ENCODE data around the gene RNU1-2. TPM values are rescaled to one million over a fixed set of nuclear protein-coding genes. Genes with fewer than 3 reads are reported as not detected.
"Not testable (repeated sequence)": the region's sequence is repeated elsewhere in the genome, so short reads cannot be mapped to it uniquely, and the experiment has no call there.

The RNU1-2 gene
- total RNA-seq, 4 donors from 2014 or later: under 0.01 TPM; not detected in 1

GRCh38 chr1:16905110-16905867, 9.5 kb downstream of the RNU1-2 start:
- peaks cover 0 to 17% (median 0%) of the 10 kb centered on the region in 3 donors for H3K9me3 ChIP-seq
- no peaks in the 10 kb centered on the region for H3K27me3 ChIP-seq
- peak overlapping the region; percentile 92 to 95 (median 93) for H3K27ac ChIP-seq
- H3K36me3 ChIP-seq: no peaks in the 10 kb centered on the region
- H3K4me1 ChIP-seq: peaks cover 0 to 29% (median 5%) of the 10 kb centered on the region in 3 donors
- peak; percentile 96 for TF ChIP-seq POLR2A (IDR thresholded peaks at IDR 0.05)
- peak; percentile 100 for TF ChIP-seq POLR2AphosphoS5 (IDR thresholded peaks at IDR 0.05)
- no peak for TF ChIP-seq CTCF (IDR thresholded peaks at IDR 0.05)
- TF ChIP-seq EP300 (IDR thresholded peaks at IDR 0.05): no peak
- WGBS, 2 donors (ENCODE audit: low coverage in 1 of 2): 8 to 12% methylated on average over 12 of the region's 12 CpGs
- H3K4me3 ChIP-seq: peak overlapping the region; percentile 28 to 56
- peak; percentile 95 for ATAC-seq

DNA sequence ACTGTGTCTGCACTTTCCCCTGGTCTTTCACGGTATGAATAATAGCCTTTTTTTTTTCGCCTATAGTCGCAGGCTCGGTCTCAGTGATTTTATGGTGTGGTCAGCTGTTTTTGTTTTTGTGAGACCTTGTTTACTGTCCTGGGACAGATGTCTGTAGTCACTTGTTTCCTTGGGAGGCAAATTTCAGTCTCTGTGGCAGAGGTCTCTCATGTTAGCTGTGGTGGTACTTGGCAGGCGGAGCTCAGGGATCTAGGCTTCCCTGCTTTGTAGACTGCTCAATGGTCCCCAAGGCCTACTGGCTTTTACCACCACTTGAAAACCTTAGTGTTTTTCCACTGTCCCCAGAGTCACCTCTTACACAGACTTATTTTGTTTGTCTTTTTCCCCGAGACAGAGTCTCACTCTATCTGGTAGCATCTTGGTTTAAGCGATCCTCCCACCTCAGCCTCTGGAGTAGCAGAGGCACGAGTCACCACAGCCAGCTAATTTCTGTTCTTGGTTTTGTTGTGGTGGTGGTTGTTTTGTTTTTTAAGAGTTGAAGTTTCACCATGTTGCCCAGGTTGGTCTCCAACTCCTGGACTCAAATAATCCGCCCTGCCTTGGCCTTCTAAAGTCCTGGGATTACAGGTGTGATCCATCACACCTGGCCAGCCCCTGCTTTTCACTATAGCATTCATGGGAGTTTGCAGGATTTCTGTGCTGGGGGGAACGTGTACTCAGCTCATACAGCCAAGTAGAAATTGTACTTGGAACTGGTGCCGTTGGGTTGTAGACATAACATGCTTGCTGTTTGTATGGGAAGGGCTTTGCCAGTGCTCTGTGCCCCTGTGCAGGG, 10.3 kb downstream of the RNU1-2 start:
- no peak for ATAC-seq

DNA sequence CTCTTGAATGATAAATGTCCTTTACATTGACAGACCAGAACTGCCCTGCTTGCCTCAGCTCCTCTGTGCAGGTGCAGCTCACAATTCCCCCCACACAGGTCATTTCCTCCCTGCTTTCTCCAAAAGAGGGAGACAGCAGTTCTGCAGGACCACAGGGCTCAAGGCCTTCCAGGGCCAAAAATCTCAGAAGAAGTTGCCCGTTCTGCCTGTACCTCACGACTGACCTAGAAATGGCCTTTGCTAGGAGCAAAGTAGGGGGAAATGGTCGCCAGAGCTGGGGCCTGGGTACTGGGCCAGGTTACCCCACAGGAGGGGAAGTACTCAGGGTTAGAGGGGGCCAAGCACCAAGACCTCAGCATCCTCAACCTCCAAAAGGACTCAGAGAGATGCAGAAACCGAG, 11.1 kb downstream of the RNU1-2 start:
- TF ChIP-seq POLR2A (IDR thresholded peaks at IDR 0.05) (no peak), EP300 (IDR thresholded peaks at IDR 0.05) (no peak), CTCF (IDR thresholded peaks at IDR 0.05) (no peak), POLR2AphosphoS5 (IDR thresholded peaks at IDR 0.05) (no peak)
- ATAC-seq: no peak
- peak overlapping the region in 1 of 4 donors; percentile 92 for H3K27ac ChIP-seq
- WGBS, 2 donors (ENCODE audit: low coverage in 1 of 2): 77 to 89% methylated on average over 3 to 4 of the region's 4 CpGs
- peaks cover 0 to 17% (median 0%) of the 10 kb centered on the region in 3 donors for H3K9me3 ChIP-seq
- H3K4me3 ChIP-seq: no peak overlapping the region
- peaks cover 0 to 29% (median 5%) of the 10 kb centered on the region in 3 donors for H3K4me1 ChIP-seq
- H3K36me3 ChIP-seq: no peaks in the 10 kb centered on the region
- H3K27me3 ChIP-seq: no peaks in the 10 kb centered on the region

More for the DNA sequence above, 10.3 kb downstream of the RNU1-2 start:
- WGBS, 2 donors (ENCODE audit: low coverage in 1 of 2): 71 to 80% methylated on average over 6 to 10 of the region's 11 CpGs
- no peak for TF ChIP-seq POLR2A (IDR thresholded peaks at IDR 0.05)
- no peak for TF ChIP-seq EP300 (IDR thresholded peaks at IDR 0.05)
- TF ChIP-seq CTCF (IDR thresholded peaks at IDR 0.05): no peak
- TF ChIP-seq POLR2AphosphoS5 (IDR thresholded peaks at IDR 0.05): no peak
- Histone ChIP-seq H3K27ac (peak overlapping the region; percentile 92 to 95 (median 93)), H3K4me1 (peaks cover 0 to 29% (median 5%) of the 10 kb centered on the region in 3 donors), H3K9me3 (peaks cover 0 to 17% (median 0%) of the 10 kb centered on the region in 3 donors), H3K36me3 (no peaks in the 10 kb centered on the region), H3K27me3 (no peaks in the 10 kb centered on the region), H3K4me3 (no peak overlapping the region)

- Histone ChIP-seq H3K4me3 (no peak overlapping the region), H3K36me3 (no peaks in the 10 kb centered on the region), H3K27ac (peak overlapping the region in 1 of 4 donors; percentile 4), H3K27me3 (no peaks in the 10 kb centered on the region), H3K4me1 (peaks cover 2 to 35% (median 5%) of the 10 kb centered on the region in 3 donors), H3K9me3 (peaks cover 0 to 17% (median 0%) of the 10 kb centered on the region in 3 donors)
- WGBS, 2 donors (ENCODE audit: low coverage in 1 of 2): 85 to 93% methylated on average over 6 to 13 of the region's 15 CpGs
- no peak for TF ChIP-seq POLR2A (IDR thresholded peaks at IDR 0.05)
- no peak for TF ChIP-seq POLR2AphosphoS5 (IDR thresholded peaks at IDR 0.05)
- TF ChIP-seq CTCF (IDR thresholded peaks at IDR 0.05): no peak
- ATAC-seq: no peak
Observed at GRCh38 chr1:16907870-16908758, 12.3 kb downstream of the RNU1-2 start.

DNA sequence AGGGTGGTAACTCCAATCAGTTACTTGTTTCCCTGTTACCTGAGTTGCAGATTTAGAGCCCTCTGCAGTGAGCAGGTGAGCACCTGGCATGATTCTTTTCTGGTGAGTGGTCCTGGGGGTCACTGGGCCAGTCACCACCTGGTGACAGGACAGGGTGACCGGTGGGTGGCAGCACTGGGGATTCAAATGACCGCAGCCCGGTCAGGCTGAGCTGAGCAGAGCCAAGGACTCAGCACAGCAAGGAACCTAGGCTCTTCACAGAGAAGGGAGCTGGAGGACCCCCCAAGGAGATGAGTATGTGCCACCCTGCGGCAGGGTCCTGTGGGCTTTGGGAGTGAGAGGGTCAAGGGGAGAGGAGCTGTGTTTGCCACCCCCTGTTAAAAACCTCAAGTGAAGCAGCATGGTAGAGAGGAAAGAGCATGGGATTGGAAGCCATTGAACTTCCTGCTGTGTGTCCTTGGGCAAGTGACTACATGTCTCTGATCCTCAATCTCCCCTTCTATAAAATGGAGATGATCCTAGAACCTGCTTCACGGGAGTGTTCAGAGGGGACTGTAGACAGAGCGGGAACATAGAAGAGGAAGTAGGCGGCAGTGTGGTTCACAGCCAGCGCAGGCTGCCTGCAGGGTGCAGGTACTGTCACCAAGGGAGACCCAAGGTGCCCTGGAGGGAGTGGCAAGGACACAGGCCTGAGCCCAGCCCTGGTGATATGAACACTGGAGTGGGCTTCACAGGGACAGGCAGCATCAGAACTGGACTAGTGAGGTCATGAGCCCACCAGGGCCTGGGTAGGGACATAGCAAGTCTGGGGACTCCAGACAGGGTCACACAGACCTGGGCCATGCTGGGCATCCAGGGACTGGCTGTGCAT, 16.3 kb downstream of the RNU1-2 start:
- H3K27ac ChIP-seq, H3K36me3 ChIP-seq, ATAC-seq, H3K27me3 ChIP-seq, H3K9me3 ChIP-seq, H3K4me3 ChIP-seq: not testable (repeated sequence)
- WGBS, 2 donors (ENCODE audit: low coverage in 1 of 2): 81 to 94% methylated on average over 5 to 8 of the region's 8 CpGs
- peaks cover 0 to 37% (median 7%) of the 10 kb centered on the region in 3 donors for H3K4me1 ChIP-seq

DNA sequence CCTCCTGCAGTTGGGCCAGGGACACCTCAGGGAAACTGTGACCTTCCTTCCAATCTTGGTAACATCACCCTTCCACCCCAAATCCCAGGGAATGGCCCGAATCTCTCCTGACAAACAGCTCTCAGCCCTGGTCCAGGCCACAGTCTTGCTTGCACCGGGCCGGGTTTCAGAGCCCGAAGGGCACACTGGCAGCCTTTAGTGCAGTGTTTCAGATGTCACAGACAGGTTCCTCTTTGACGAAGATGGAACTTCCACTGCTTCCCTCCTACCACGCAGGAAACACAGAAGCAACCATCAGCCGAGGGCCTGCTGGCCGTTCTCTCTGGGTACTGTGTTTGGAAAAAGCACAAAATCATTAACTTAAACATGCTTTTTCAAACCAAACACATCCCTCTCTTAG, 17.0 kb downstream of the RNU1-2 start:
- not testable (repeated sequence) for H3K27me3 ChIP-seq, H3K9me3 ChIP-seq, ATAC-seq, H3K4me3 ChIP-seq, H3K36me3 ChIP-seq
- Histone ChIP-seq H3K4me1 (peaks cover 0 to 37% (median 7%) of the 10 kb centered on the region in 3 donors), H3K27ac (peak overlapping the region in 2 of 4 donors; percentile 90 to 91)
- 85 to 87% methylated on average over 7 to 8 of the region's 8 CpGs for WGBS, 2 donors (ENCODE audit: low coverage in 1 of 2)

Measured in gastroesophageal sphincter (tissue), 4 donors.